Colonic mucosa (tissue), 4 donors: ENCODE results near the gene ADD2. TPM values are rescaled to one million over a fixed set of nuclear protein-coding genes. Genes with fewer than 3 reads are reported as not detected.

Source experiments
- DNase-seq: peaks from one replicate; pipeline ENCODE4 v3.0.0-alpha.2; 2020
- H3K27ac ChIP-seq: fragments of 200-600 bp; one replicate; pipeline ENCODE4 v1.8.0; 2021
- H3K27me3 ChIP-seq: fragments of 200-600 bp; one replicate; pipeline ENCODE4 v1.8.0; 2021
- H3K36me3 ChIP-seq: fragments of 200-600 bp; one replicate; pipeline ENCODE4 v1.8.0; 2021
- H3K4me1 ChIP-seq: fragments of 200-600 bp; one replicate; pipeline ENCODE4 v1.8.0; 2021; ENCODE audit warnings: mild to moderate bottlenecking
- H3K4me3 ChIP-seq: fragments of 200-600 bp; one replicate; pipeline ENCODE4 v1.8.0; 2021
- H3K9ac ChIP-seq, 2 donors: one replicate each; pipeline ENCODE4 v1.7.0; 2013; ENCODE audit warnings: control low read depth in 2 of 2, low read depth in 2 of 2, low read length in 2 of 2
- H3K9me3 ChIP-seq: fragments of 200-600 bp; one replicate; pipeline ENCODE4 v1.8.0; 2021
- intact Hi-C: fragments of 100-400 bp; cut with DNase I; formaldehyde crosslinking; loops from one replicate; pipeline ENCODE4 v1.14.1; 2022
- total RNA-seq, 2 donors: library from RNA; stranded (reverse); fragmentation: NEBNext Ultra II Directional in 1 of 2; extraction: Animal tissue kit (Norgen Biotek cat#: 25700) in 1 of 2; gene quantifications; one replicate each; pipeline ENCODE4 v1.2.1, GENCODE V29; 2021
- TF ChIP-seq, protein P1 (sequence below): fragments of 200-600 bp; IDR thresholded peaks from one replicate; pipeline ENCODE4 v1.8.0; 2022; ENCODE audit warnings: antibody characterized with exemption, mild to moderate bottlenecking
- donor health status: healthy.
- donor health status: DM: no; HTN: no; CAD: no.
- donor health status: DM: no; HTN: no; CAD: no.

The ADD2 gene
- total RNA-seq, 2 donors from 2014 or later: 0.79 to 1.1 TPM

GRCh38 chr2:70678576-70679143 is 89.3 kb downstream of the ADD2 start:
- TF ChIP-seq, protein P1, sequence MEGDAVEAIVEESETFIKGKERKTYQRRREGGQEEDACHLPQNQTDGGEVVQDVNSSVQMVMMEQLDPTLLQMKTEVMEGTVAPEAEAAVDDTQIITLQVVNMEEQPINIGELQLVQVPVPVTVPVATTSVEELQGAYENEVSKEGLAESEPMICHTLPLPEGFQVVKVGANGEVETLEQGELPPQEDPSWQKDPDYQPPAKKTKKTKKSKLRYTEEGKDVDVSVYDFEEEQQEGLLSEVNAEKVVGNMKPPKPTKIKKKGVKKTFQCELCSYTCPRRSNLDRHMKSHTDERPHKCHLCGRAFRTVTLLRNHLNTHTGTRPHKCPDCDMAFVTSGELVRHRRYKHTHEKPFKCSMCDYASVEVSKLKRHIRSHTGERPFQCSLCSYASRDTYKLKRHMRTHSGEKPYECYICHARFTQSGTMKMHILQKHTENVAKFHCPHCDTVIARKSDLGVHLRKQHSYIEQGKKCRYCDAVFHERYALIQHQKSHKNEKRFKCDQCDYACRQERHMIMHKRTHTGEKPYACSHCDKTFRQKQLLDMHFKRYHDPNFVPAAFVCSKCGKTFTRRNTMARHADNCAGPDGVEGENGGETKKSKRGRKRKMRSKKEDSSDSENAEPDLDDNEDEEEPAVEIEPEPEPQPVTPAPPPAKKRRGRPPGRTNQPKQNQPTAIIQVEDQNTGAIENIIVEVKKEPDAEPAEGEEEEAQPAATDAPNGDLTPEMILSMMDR: no peak
- H3K36me3 ChIP-seq: no peaks in the 10 kb centered on the region
- no peaks in the 10 kb centered on the region for H3K9me3 ChIP-seq
- H3K27ac ChIP-seq: no peak overlapping the region
- DNase-seq: no peak
- H3K4me1 ChIP-seq: no peaks in the 10 kb centered on the region
- H3K27me3 ChIP-seq: no peaks in the 10 kb centered on the region
- H3K4me3 ChIP-seq: no peak overlapping the region
- intact Hi-C loops: no loop called here
- H3K9ac ChIP-seq: no peak overlapping the region

- no peaks in the 10 kb centered on the region for H3K36me3 ChIP-seq
- intact Hi-C loops: no loop called here
- H3K9me3 ChIP-seq: no peaks in the 10 kb centered on the region
- TF ChIP-seq, protein P1: no peak
- H3K27me3 ChIP-seq: no peaks in the 10 kb centered on the region
- DNase-seq: no peak
- no peak overlapping the region for H3K4me3 ChIP-seq
- no peaks in the 10 kb centered on the region for H3K4me1 ChIP-seq
- no peak overlapping the region for H3K27ac ChIP-seq
- H3K9ac ChIP-seq: no peak overlapping the region
Observed at GRCh38 chr2:70676301-70677035, 91.5 kb downstream of the ADD2 start.

- Histone ChIP-seq H3K9me3 (no peaks in the 10 kb centered on the region), H3K36me3 (no peaks in the 10 kb centered on the region), H3K4me3 (no peak overlapping the region), H3K4me1 (no peaks in the 10 kb centered on the region), H3K9ac (no peak overlapping the region), H3K27me3 (no peaks in the 10 kb centered on the region), H3K27ac (no peak overlapping the region)
- DNase-seq: no peak
- intact Hi-C loops: no loop called here
- TF ChIP-seq, protein P1: no peak
Observed at GRCh38 chr2:70675862-70676261, 92.1 kb downstream of the ADD2 start.

DNA sequence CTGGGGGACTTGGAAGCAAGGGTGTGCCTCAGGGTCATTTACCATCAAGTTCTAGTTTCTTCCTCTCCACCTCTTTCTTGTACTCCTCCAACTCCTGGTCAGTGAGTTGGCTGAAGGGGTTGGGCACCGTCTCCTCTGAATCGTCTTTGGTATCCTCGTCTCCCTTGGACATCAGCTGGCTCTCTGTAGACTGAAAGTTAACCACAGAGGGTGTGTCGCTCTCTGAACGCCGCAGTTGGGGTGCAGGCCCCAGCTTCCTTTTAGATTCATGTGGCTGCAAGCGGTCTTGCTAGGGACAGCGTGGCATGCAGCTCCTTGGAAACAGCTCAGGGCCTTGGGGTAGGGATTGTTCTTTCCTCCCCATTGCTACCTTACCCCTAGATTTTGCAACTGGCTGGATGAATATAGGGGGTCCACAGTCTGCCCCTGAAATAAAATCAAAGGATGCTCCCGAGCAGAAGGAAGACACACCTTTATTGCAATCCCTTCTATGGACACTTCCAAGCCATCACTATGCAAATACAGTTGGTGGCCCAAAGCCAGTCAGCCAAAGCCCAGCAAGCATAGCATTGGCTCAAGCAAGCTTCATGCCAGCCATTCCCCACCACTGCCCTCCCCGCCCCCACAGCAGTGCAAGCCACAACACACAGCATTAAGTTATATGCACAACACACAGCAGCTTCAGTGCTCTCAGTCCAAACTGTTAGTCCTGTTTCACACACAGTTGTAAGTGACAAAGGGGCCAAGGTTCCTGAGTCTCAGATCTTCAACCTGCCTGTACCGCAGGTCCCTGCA is 93.2 kb downstream of the ADD2 start:
- Histone ChIP-seq H3K9ac (no peak overlapping the region), H3K9me3 (no peaks in the 10 kb centered on the region), H3K4me1 (no peaks in the 10 kb centered on the region), H3K27ac (no peak overlapping the region), H3K4me3 (no peak overlapping the region), H3K27me3 (no peaks in the 10 kb centered on the region), H3K36me3 (no peaks in the 10 kb centered on the region)
- no peak for DNase-seq
- intact Hi-C loops: no loop called here
- TF ChIP-seq, protein P1: no peak

DNA sequence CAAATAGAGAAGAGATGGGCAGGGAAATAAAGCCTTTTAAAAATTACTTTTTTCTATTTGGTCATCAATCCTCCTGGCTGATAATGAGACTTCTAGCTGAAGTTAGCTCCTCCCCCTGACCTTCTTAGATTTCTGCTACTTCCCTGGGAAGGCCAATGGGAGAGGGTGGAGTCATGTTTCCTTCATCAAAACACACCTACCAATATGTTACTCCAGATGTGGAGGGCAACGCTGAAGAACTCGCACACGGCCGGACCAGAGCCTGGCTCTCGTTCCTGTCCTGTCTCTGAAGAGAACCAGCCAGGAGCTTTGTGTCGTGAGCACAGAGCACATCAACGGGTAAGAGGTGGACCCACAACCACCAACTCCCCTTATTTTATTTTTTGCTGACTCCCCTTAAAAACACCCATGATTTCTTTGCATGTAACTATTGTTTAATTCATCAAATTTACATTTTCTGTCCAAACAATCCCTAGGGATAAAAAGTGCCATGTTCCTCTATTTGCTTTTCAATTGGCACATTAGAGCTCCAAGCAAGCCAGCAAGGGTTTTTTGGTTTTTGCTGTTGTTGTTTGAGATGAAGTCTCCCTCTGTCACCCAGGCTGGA is 94.9 kb downstream of the ADD2 start:
- intact Hi-C loops: no loop called here
- Histone ChIP-seq H3K4me1 (no peaks in the 10 kb centered on the region), H3K9me3 (no peaks in the 10 kb centered on the region), H3K27ac (no peak overlapping the region), H3K36me3 (no peaks in the 10 kb centered on the region), H3K4me3 (no peak overlapping the region), H3K9ac (no peak overlapping the region), H3K27me3 (no peaks in the 10 kb centered on the region)
- no peak for DNase-seq
- TF ChIP-seq, protein P1: no peak
